Kidney epithelial cell (primary cell): ENCODE results near the gene MAP4K5. TPM values are rescaled to one million over a fixed set of nuclear protein-coding genes. Genes with fewer than 3 reads are reported as not detected.

Source experiments
- DNase-seq: peaks from one replicate; pipeline ENCODE4 v3.0.0-alpha.2; 2010; ENCODE audit warnings: low read depth
- H3K27me3 ChIP-seq: 2 replicates; pipeline ENCODE4 v1.6.0; 2011; ENCODE audit warnings: low read length; ENCODE audit not compliant: control insufficient read depth, insufficient read depth
- H3K36me3 ChIP-seq: 2 replicates; pipeline ENCODE4 v1.5.1; 2011; ENCODE audit warnings: low read length; ENCODE audit not compliant: control insufficient read depth, insufficient read depth
- H3K4me3 ChIP-seq: 2 replicates; pipeline ENCODE4 v1.5.1; 2011; ENCODE audit warnings: low read depth, mild to moderate bottlenecking, control low read depth, low read length
- CTCF ChIP-seq: IDR thresholded peaks from 2 replicates; pipeline ENCODE4 v1.5.1; 2011; ENCODE audit warnings: mild to moderate bottlenecking, moderate library complexity, low read length, control low read depth, inconsistent platforms; ENCODE audit not compliant: insufficient read depth, poor library complexity, severe bottlenecking
- total RNA-seq: library from RNA; depleted of rRNA; stranded (reverse); fragments of >200 nt; gene quantifications from 2 replicates; pipeline ENCODE4 v1.2.3, GENCODE V29; 2015

The MAP4K5 gene
- total RNA-seq, 1 donor from 2014 or later: 131 TPM

- no peak for TF ChIP-seq CTCF
- Histone ChIP-seq H3K27me3 (no peaks in the 10 kb centered on the region), H3K4me3 (no peak overlapping the region), H3K36me3 (no peaks in the 10 kb centered on the region)
- DNase-seq: no peak
Observed at GRCh38 chr14:50402965-50403364, 129.4 kb downstream of the MAP4K5 start.

GRCh38 chr14:50400461-50400860 is 131.9 kb downstream of the MAP4K5 start:
- DNase-seq: no peak
- TF ChIP-seq CTCF: no peak
- Histone ChIP-seq H3K36me3 (no peaks in the 10 kb centered on the region), H3K4me3 (no peak overlapping the region), H3K27me3 (no peaks in the 10 kb centered on the region)

- H3K36me3 ChIP-seq: no peaks in the 10 kb centered on the region
- TF ChIP-seq CTCF: no peak
- DNase-seq: peak; percentile 72
Observed at GRCh38 chr14:50399251-50400032, 132.9 kb downstream of the MAP4K5 start.

GRCh38 chr14:50398189-50398580 is 134.2 kb downstream of the MAP4K5 start:
- TF ChIP-seq CTCF: no peak
- Histone ChIP-seq H3K4me3 (no peak overlapping the region), H3K27me3 (no peaks in the 10 kb centered on the region), H3K36me3 (no peaks in the 10 kb centered on the region)
- no peak for DNase-seq

More at GRCh38 chr14:50399251-50400032, 132.9 kb downstream of the MAP4K5 start:
- Histone ChIP-seq H3K27me3 (no peaks in the 10 kb centered on the region), H3K4me3 (no peak overlapping the region)

- no peak for DNase-seq
- no peaks in the 10 kb centered on the region for H3K36me3 ChIP-seq
- H3K4me3 ChIP-seq: peak overlapping the region; percentile 60
- no peak for TF ChIP-seq CTCF
- H3K27me3 ChIP-seq: no peaks in the 10 kb centered on the region
Observed at GRCh38 chr14:50397390-50398188, 134.8 kb downstream of the MAP4K5 start.
